ENCODE data around the gene TSR3. TPM values are rescaled to one million over a fixed set of nuclear protein-coding genes. Genes with fewer than 3 reads are reported as not detected.

Gene TSR3
- total RNA-seq, 6 donors from 2014 or later: 55.6 to 74.5 (median 65.1) TPM

DNA sequence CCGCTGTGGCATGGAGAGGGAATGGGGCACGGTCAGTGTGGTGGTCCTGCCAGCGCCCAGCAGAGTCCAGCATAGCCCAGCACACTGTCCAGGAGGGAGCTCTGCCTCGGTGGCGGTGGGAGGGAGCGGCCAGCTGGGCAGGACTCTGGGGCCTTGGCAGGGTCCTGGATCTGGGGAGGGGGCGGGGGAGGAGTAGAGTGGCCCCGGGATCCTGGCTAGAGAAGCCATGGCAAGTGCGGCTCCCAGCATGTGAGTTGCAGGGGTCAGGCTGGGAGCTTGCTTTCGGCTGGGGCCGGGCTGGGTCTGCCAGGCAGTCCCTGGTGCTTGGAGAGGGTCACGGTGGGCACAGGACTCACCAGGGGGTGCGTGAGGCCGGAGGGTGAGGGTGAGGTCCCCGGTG, 3.9 kb upstream of the TSR3 start:
- ATAC-seq (ENCODE audit: low FRiP score in 2 of 2) (no peak), DNase-seq (peak in 1 of 2 donors; percentile 54)
- Histone ChIP-seq H3K27me3 (no peaks in the 10 kb centered on the region), H3K4me3 (no peak overlapping the region), H3K36me3 (peaks cover 0 to 15% (median 7%) of the 10 kb centered on the region in 4 donors), H3K27ac (no peak overlapping the region), H3K4me1 (peaks cover 16 to 48% (median 25%) of the 10 kb centered on the region in 4 donors), H3K9me3 (no peaks in the 10 kb centered on the region)
- TF ChIP-seq POLR2AphosphoS5 (IDR thresholded peaks at IDR 0.05): no peak
- no peak for TF ChIP-seq POLR2A (IDR thresholded peaks at IDR 0.05)
- no peak for TF ChIP-seq EP300 (IDR thresholded peaks at IDR 0.05)
- TF ChIP-seq, protein P1, sequence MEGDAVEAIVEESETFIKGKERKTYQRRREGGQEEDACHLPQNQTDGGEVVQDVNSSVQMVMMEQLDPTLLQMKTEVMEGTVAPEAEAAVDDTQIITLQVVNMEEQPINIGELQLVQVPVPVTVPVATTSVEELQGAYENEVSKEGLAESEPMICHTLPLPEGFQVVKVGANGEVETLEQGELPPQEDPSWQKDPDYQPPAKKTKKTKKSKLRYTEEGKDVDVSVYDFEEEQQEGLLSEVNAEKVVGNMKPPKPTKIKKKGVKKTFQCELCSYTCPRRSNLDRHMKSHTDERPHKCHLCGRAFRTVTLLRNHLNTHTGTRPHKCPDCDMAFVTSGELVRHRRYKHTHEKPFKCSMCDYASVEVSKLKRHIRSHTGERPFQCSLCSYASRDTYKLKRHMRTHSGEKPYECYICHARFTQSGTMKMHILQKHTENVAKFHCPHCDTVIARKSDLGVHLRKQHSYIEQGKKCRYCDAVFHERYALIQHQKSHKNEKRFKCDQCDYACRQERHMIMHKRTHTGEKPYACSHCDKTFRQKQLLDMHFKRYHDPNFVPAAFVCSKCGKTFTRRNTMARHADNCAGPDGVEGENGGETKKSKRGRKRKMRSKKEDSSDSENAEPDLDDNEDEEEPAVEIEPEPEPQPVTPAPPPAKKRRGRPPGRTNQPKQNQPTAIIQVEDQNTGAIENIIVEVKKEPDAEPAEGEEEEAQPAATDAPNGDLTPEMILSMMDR (IDR thresholded peaks at IDR 0.05): no peak
- whole genome bisulfite sequencing, 2 donors: 90 to 91% methylated on average over 12 to 15 of the region's 15 CpGs

DNA sequence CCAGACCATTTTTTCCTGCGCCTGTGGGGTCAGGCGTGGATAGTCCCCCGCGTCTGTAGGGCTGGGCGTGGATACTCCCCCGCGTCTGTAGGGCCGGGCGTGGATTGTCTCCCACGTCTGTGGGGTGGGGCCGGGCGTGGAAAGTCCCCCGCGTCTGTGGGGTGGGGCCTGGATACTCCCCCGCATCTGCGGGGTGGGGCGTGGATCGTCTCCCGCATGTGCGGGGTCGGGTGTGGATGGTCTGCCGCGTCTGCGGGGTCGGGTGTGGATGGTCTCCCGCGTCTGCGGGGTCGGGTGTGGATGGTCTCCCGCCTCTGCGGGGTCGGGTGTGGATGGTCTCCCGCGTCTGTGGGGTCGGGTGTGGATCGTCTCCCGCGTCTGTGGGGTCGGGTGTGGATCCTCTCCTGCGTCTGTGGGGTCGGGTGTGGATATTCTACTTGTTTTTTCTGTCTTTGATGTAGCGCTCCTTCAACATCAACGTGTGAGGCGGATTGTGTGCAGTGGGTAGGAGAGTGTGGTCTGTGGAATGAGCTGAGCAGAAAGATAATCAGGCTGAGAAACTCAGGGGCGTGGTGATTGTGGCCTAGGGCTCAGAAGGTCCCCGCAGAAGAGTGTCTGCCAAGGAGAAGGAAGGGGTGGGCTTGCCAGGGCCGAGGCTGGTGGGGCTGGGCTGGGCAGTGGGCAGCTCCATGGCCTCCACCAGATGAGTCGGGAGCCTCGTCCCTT, 3.3 kb upstream of the TSR3 start:
- H3K9me3 ChIP-seq: no peaks in the 10 kb centered on the region
- peaks cover 0 to 15% (median 5%) of the 10 kb centered on the region in 4 donors for H3K36me3 ChIP-seq
- H3K27me3 ChIP-seq: no peaks in the 10 kb centered on the region
- ATAC-seq (ENCODE audit: low FRiP score in 2 of 2) (no peak), DNase-seq (peak in 1 of 2 donors; percentile 65)
- 83 to 88% methylated on average over 36 to 49 of the region's 49 CpGs for WGBS, 2 donors
- TF ChIP-seq EP300 (IDR thresholded peaks at IDR 0.05): no peak
- TF ChIP-seq, protein P1 (IDR thresholded peaks at IDR 0.05): no peak
- no peak for TF ChIP-seq POLR2A (IDR thresholded peaks at IDR 0.05)
- TF ChIP-seq POLR2AphosphoS5 (IDR thresholded peaks at IDR 0.05): no peak
- H3K4me1 ChIP-seq: peaks cover 18 to 54% (median 30%) of the 10 kb centered on the region in 4 donors
- H3K4me3 ChIP-seq: no peak overlapping the region
- H3K27ac ChIP-seq: no peak overlapping the region

DNA sequence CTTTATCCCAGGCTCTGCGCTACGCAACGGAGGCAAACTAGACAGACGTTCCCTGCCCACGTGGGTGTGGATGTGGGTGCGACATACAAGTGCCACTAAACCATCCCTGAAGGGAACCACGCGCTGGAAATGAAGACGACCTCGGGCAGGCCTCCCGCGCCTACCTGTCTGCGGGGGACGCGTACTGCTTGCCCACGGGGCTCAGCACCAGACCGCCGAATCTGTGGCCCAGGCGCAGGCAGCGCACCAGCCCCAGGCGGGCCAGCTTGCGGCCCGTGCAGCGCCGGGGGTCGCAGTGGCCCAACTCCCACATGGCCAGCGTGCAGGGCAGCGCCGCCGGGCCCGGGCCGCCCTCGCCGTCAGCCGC, 480 bp downstream of the TSR3 start:
- DNase-seq (no peak), ATAC-seq (ENCODE audit: low FRiP score in 2 of 2) (no peak)
- H3K27ac ChIP-seq: peak overlapping the region; percentile 71 to 93 (median 78)
- peak overlapping the region; percentile 93 to 100 (median 98) for H3K4me3 ChIP-seq
- no peak for TF ChIP-seq POLR2AphosphoS5 (IDR thresholded peaks at IDR 0.05)
- TF ChIP-seq, protein P1 (IDR thresholded peaks at IDR 0.05): no peak
- no peak for TF ChIP-seq POLR2A (IDR thresholded peaks at IDR 0.05)
- no peak for TF ChIP-seq EP300 (IDR thresholded peaks at IDR 0.05)
- 0 to 1% methylated on average over 3 to 24 of the region's 35 CpGs for WGBS, 2 donors
- no peaks in the 10 kb centered on the region for H3K9me3 ChIP-seq
- H3K36me3 ChIP-seq: peaks cover 0 to 31% (median 22%) of the 10 kb centered on the region in 4 donors
- no peaks in the 10 kb centered on the region for H3K27me3 ChIP-seq
- H3K4me1 ChIP-seq: peaks cover 18 to 50% (median 30%) of the 10 kb centered on the region in 4 donors

- Histone ChIP-seq H3K4me1 (peaks cover 18 to 47% (median 30%) of the 10 kb centered on the region in 4 donors), H3K4me3 (peak overlapping the region in 3 of 4 donors; percentile 96 to 100 (median 100)), H3K36me3 (peaks cover 0 to 31% (median 22%) of the 10 kb centered on the region in 4 donors), H3K27me3 (no peaks in the 10 kb centered on the region), H3K9me3 (no peaks in the 10 kb centered on the region), H3K27ac (peak overlapping the region in 1 of 4 donors; percentile 93)
- WGBS, 2 donors: 83 to 88% methylated on average over 1 to 18 of the region's 19 CpGs
- ATAC-seq (ENCODE audit: low FRiP score in 2 of 2) (no peak), DNase-seq (peak in 1 of 2 donors; percentile 70)
- TF ChIP-seq, protein P1 (IDR thresholded peaks at IDR 0.05): no peak
- no peak for TF ChIP-seq POLR2A (IDR thresholded peaks at IDR 0.05)
- no peak for TF ChIP-seq EP300 (IDR thresholded peaks at IDR 0.05)
- no peak for TF ChIP-seq POLR2AphosphoS5 (IDR thresholded peaks at IDR 0.05)
Measured at GRCh38 chr16:1350691-1351090, 987 bp downstream of the TSR3 start.

Data from upper lobe of left lung (tissue), 6 donors.